GM12878 (cell line): ENCODE results near the gene PPP1R37. TPM values are rescaled to one million over a fixed set of nuclear protein-coding genes. Genes with fewer than 3 reads are reported as not detected.

ENCODE experiments used
- ATAC-seq: fragments of 200-7000 bp; cut with Tn5 transposase; 3 replicates; pipeline ENCODE4 v1.9.1; 2020; ENCODE audit warnings: mild to moderate bottlenecking, moderate library complexity
- Bru-seq: library from RNA; stranded (reverse); fragments of 400-500 nt; gene quantifications from one replicate; lab custom pipeline; 2021; lab: Mats Ljungman, UMichigan
- BruChase-seq, 2 experiments: library from RNA; stranded (reverse); fragments of 400-500 nt; gene quantifications; one replicate each; lab custom pipeline; 2021; lab: Mats Ljungman, UMichigan
- BruUV-seq: library from RNA; stranded (reverse); fragments of 400-500 nt; replicated peaks from 2 replicates; lab custom pipeline; 2021; lab: Mats Ljungman, UMichigan
- CTCF ChIA-PET: fragments of 300-600 bp; sonication (Branson Sonifier 250); formaldehyde crosslinking; extraction: SDS; loops from one replicate; lab custom pipeline; 2021; ENCODE audit warnings: inconsistent platforms; lab: Yijun Ruan, JAX
- POLR2A ChIA-PET: fragments of 350-600 bp; formaldehyde crosslinking; extraction: SDS; loops from one replicate; lab custom pipeline; 2021; ENCODE audit warnings: inconsistent platforms; lab: Charles Lee
- RAD21 ChIA-PET: fragments of 300-600 bp; sonication (Branson Sonifier 250); formaldehyde crosslinking; loops from one replicate; lab custom pipeline; 2023; ENCODE audit warnings: antibody characterized with exemption; ENCODE audit not compliant: unreplicated experiment; lab: Charles Lee
- SMC1A ChIA-PET: fragments of 300-600 bp; sonication (Branson Sonifier 250); formaldehyde crosslinking; loops from one replicate; lab custom pipeline; 2023; ENCODE audit not compliant: unreplicated experiment, uncharacterized antibody; lab: Charles Lee
- DNase-seq: peaks from one replicate; pipeline ENCODE4 v3.0.0-alpha.2; 2011; ENCODE audit warnings: low read depth, low spot score
- FAIRE-seq: peaks from 3 replicates; lab custom pipeline; 2011; peaks lifted over from hg19 to GRCh38; lab: Jason Lieb, UNC
- H2AFZ ChIP-seq: 2 replicates; pipeline ENCODE4 v1.6.0; 2011; ENCODE audit warnings: low read depth, low read length, control low read depth; ENCODE audit not compliant: control insufficient read depth
- H3K27ac ChIP-seq: 2 replicates; pipeline ENCODE4 v1.5.1; 2011; ENCODE audit warnings: control low read depth; ENCODE audit not compliant: control insufficient read depth, insufficient read depth
- H3K27me3 ChIP-seq, 2 experiments: replicated peaks in 1 of 2; 2 replicates each; pipeline versions ENCODE4 v1.6.0 to v1.6.1; 2011; ENCODE audit warnings: low read length in 1 of 2; ENCODE audit not compliant: control insufficient read depth in 2 of 2, insufficient read depth in 2 of 2
- H3K36me3 ChIP-seq, 2 experiments: 2 replicates each; pipeline ENCODE4 v1.5.1; 2011; ENCODE audit warnings: low read length in 1 of 2; ENCODE audit not compliant: control insufficient read depth in 2 of 2, insufficient read depth in 2 of 2
- H3K4me1 ChIP-seq: 2 replicates; pipeline ENCODE4 v1.6.1; 2011; ENCODE audit warnings: mild to moderate bottlenecking, low read length, moderate library complexity, mixed read lengths; ENCODE audit not compliant: control insufficient read depth, insufficient read depth
- H3K4me2 ChIP-seq: 2 replicates; pipeline ENCODE4 v1.6.0; 2011; ENCODE audit warnings: control low read depth; ENCODE audit not compliant: control insufficient read depth, insufficient read depth
- H3K4me3 ChIP-seq: fragments of 200-600 bp; sonication (generic); 2 replicates; pipeline ENCODE4 v1.5.1; 2016
- H3K79me2 ChIP-seq: 2 replicates; pipeline ENCODE4 v1.6.0; 2011; ENCODE audit warnings: low read length; ENCODE audit not compliant: control insufficient read depth, insufficient read depth
- H3K9ac ChIP-seq: 2 replicates; pipeline ENCODE4 v1.8.0; 2011; ENCODE audit warnings: low read length, control low read depth, mixed read lengths; ENCODE audit not compliant: control insufficient read depth, insufficient read depth
- H3K9me3 ChIP-seq: replicated peaks from 3 replicates; pipeline ENCODE4 v1.5.1; 2011; ENCODE audit warnings: mild to moderate bottlenecking, low read length; ENCODE audit not compliant: control insufficient read depth, insufficient read depth
- H4K20me1 ChIP-seq: 2 replicates; pipeline ENCODE4 v1.6.0; 2011; ENCODE audit not compliant: control insufficient read depth, insufficient read depth
- BCL11A ChIP-seq: IDR thresholded peaks from 2 replicates; pipeline ENCODE4 v1.6.1; 2011; ENCODE audit warnings: low read depth, low read length
- BRCA1 ChIP-seq: IDR thresholded peaks from 2 replicates; pipeline ENCODE4 v1.6.1; 2011; ENCODE audit warnings: low read depth, low read length, improper control_type of control experiment
- CREM ChIP-seq: IDR thresholded peaks from 2 replicates; pipeline ENCODE4 v1.6.1; 2014; ENCODE audit warnings: antibody characterized with exemption, low read depth
- E2F4 ChIP-seq: IDR thresholded peaks from 2 replicates; pipeline ENCODE4 v1.6.1; 2012; ENCODE audit warnings: low read depth, low read length, improper control_type of control experiment
- FOXK2 ChIP-seq: fragments of 450-650 bp; IDR thresholded peaks from 2 replicates; pipeline ENCODE4 v1.6.1; 2017; ENCODE audit warnings: mild to moderate bottlenecking, moderate library complexity
- IKZF2 ChIP-seq, 2 experiments: fragments of 450-650 bp; IDR thresholded peaks; 2 replicates each; pipeline ENCODE4 v1.6.1; 2017; ENCODE audit warnings: mild to moderate bottlenecking in 2 of 2, moderate library complexity in 2 of 2
- LARP7 ChIP-seq: fragments of 450-650 bp; IDR thresholded peaks from 2 replicates; pipeline ENCODE4 v1.6.1; 2017; ENCODE audit warnings: mild to moderate bottlenecking
- MTA2 ChIP-seq: fragments of 450-650 bp; IDR thresholded peaks from 2 replicates; pipeline ENCODE4 v1.6.1; 2016; ENCODE audit warnings: low read depth, mild to moderate bottlenecking, moderate library complexity
- MTA3 ChIP-seq: IDR thresholded peaks from 2 replicates; pipeline ENCODE4 v1.6.1; 2012; ENCODE audit warnings: low read length, inconsistent platforms, borderline replicate concordance
- MXI1 ChIP-seq: fragments of 150-350 bp; IDR thresholded peaks from 2 replicates; pipeline ENCODE4 v1.6.1; 2011; ENCODE audit warnings: low read depth, mild to moderate bottlenecking, inconsistent platforms, low read length, improper control_type of control experiment
- NFIC ChIP-seq: IDR thresholded peaks from 2 replicates; pipeline ENCODE4 v1.6.1; 2012; ENCODE audit warnings: low read depth, mild to moderate bottlenecking, inconsistent platforms, low read length, moderate library complexity
- NR2F1 ChIP-seq: fragments of 450-650 bp; conservative IDR thresholded peaks from 2 replicates; pipeline ENCODE4 v1.6.1; 2017; ENCODE audit warnings: mild to moderate bottlenecking
- POLR2AphosphoS2 ChIP-seq: IDR thresholded peaks from 2 replicates; pipeline ENCODE4 v1.6.1; 2011; ENCODE audit warnings: low read depth, mild to moderate bottlenecking, low read length, improper control_type of control experiment, moderate library complexity
- RAD21 ChIP-seq: IDR thresholded peaks from 2 replicates; pipeline ENCODE4 v1.6.1; 2011; ENCODE audit warnings: mild to moderate bottlenecking, low read depth, low read length, moderate library complexity; ENCODE audit not compliant: insufficient read depth
- SIX5 ChIP-seq: IDR thresholded peaks from 2 replicates; pipeline ENCODE4 v1.6.1; 2011; ENCODE audit warnings: mild to moderate bottlenecking, low read depth, low read length, moderate library complexity; ENCODE audit not compliant: severe bottlenecking
- SREBF1 ChIP-seq: IDR thresholded peaks from 2 replicates; pipeline ENCODE4 v1.6.1; 2012; ENCODE audit warnings: mild to moderate bottlenecking, low read length
- ZBED1 ChIP-seq: IDR thresholded peaks from 2 replicates; pipeline ENCODE4 v1.6.1; 2016; ENCODE audit warnings: borderline replicate concordance
- ZNF207 ChIP-seq: fragments of 450-650 bp; IDR thresholded peaks from 2 replicates; pipeline ENCODE4 v1.6.1; 2014; ENCODE audit warnings: antibody characterized with exemption, mild to moderate bottlenecking, borderline replicate concordance
- ZNF24 ChIP-seq: fragments of 450-650 bp; IDR thresholded peaks from 2 replicates; pipeline ENCODE4 v1.6.1; 2017; ENCODE audit warnings: antibody characterized with exemption, mild to moderate bottlenecking
- WGBS: methylation state at CpG from one replicate; pipeline ENCODE4 v1.1.6; 2016; ENCODE audit warnings: low lambda C conversion rate; ENCODE audit not compliant: insufficient replicate concordance, insufficient coverage; ENCODE audit errors: missing lambda C conversion rate; 5-methylcytosine and 5-hydroxymethylcytosine counted together
- in situ Hi-C: fragments of 300-500 bp; cut with MboI; formaldehyde crosslinking; loops from 9 replicates; pipeline ENCODE4 v1.14.3; 2018; ENCODE audit warnings: mixed read lengths
- intact Hi-C: fragments of 100-400 bp; cut with micrococcal nuclease; formaldehyde crosslinking; loops from one replicate; pipeline ENCODE4 v1.14.2; 2022; ENCODE audit not compliant: unreplicated experiment
- long read RNA-seq, 2 experiments: library from polyadenylated mRNA; unstranded; transcript quantifications; one replicate each; pipeline ENCODE4 v2.0.0, GENCODE V29; 2019 to 2020
- polyA minus RNA-seq, 3 experiments: library from RNA; depleted of rRNA, polyadenylated mRNA; stranded (reverse); fragments of >200 nt; gene quantifications; 2 replicates each; pipeline ENCODE4 v1.2.3, GENCODE V29; 2011
- polyA plus RNA-seq, 11 experiments: library from polyadenylated mRNA; depleted of rRNA in 4 of 11; unstranded in 6 of 11; stranded (reverse) in 5 of 11; fragments of >200 nt; fragmentation: Nextera tagmentation in 4 of 11; fragmentation: Illumina TruSeq in 1 of 11; extraction: Ambion mirVana in 4 of 11; extraction: Trizol in 1 of 11; gene quantifications; 1 replicate in 1 of 11; 2 replicates in 10 of 11; pipeline versions ENCODE4 v1.2.1 to v1.2.3, GENCODE V29; 2011 to 2016; ENCODE audit warnings: inconsistent platforms in 2 of 11, missing spikeins in 2 of 11, low read depth in 1 of 11
- total RNA-seq, 4 experiments: library from RNA; depleted of rRNA in 3 of 4; stranded (reverse); fragments of >200 nt in 3 of 4; fragmentation: Illumina TruSeq in 1 of 4; extraction: Trizol in 1 of 4; gene quantifications; 2 replicates each; pipeline versions ENCODE4 v1.2.1 to v1.2.3, GENCODE V29; 2013 to 2021

The PPP1R37 gene
- 40.0 and 40.4 TPM in 2 replicates for total RNA-seq (2013; cell fraction: nucleolus; rRNA removed)
- 18.3 and 21.3 TPM in 2 replicates for total RNA-seq (2014; rRNA removed)
- total RNA-seq (2014; rRNA removed; fragmentation: Illumina TruSeq; extraction: Trizol), result 4.0 and 5.1 TPM in 2 replicates
- 15.8 and 20.9 TPM in 2 replicates for total RNA-seq (2021)
- polyA plus RNA-seq (2011; ENCODE audit: low read depth), result 2.2 TPM
- polyA plus RNA-seq (2011; rRNA removed), result 5.5 and 9.5 TPM in 2 replicates
- polyA plus RNA-seq (2011; cell fraction: cytosol; rRNA removed), result 10.6 and 16.8 TPM in 2 replicates
- 80.7 and 84.7 TPM in 2 replicates for polyA plus RNA-seq (2011; cell fraction: nucleus; rRNA removed)
- polyA plus RNA-seq (2012), result 9.0 and 17.0 TPM in 2 replicates
- 0.63 and 1.9 TPM in 2 replicates for polyA plus RNA-seq (2014; fragmentation: Illumina TruSeq; extraction: Trizol)
- polyA plus RNA-seq (2014; fragmentation: Nextera tagmentation; extraction: Ambion mirVana), result under 1 TPM in 1 of 2 experiments, not detected in 1; 0.09 TPM
- polyA plus RNA-seq (2014; rRNA removed), result 17.5 and 20.7 TPM in 2 replicates
- 1 to 10 TPM; 2.2 to 4.1 TPM for polyA plus RNA-seq (2016; fragmentation: Nextera tagmentation; extraction: Ambion mirVana)
- 5.9 and 11.1 TPM in 2 replicates for polyA minus RNA-seq (2011; rRNA and poly(A)+ RNA removed)
- polyA minus RNA-seq (2011; cell fraction: cytosol; rRNA and poly(A)+ RNA removed), result 4.5 and 8.8 TPM in 2 replicates
- polyA minus RNA-seq (2011; cell fraction: nucleus; rRNA and poly(A)+ RNA removed), result 12.8 and 20.3 TPM in 2 replicates
- percentile 68 among the genes with signal in this experiment for Bru-seq, nascent RNA
- percentile 83 among the genes with signal in this experiment for BruChase-seq, experiment 1, labeled RNA remaining after a 6-hour chase
- BruChase-seq, experiment 2, labeled RNA remaining after a 2-hour chase, result percentile 77 among the genes with signal in this experiment
- long read RNA-seq, experiment 1, result 0 reads
- long read RNA-seq, experiment 2, result 0 reads

- ChIA-PET POLR2A (interaction anchor here (0.6 to 3.0 kb wide), 11 partner anchors 10 to 156 kb away, joined by 3 to 36 read pairs (median 8); partner anchors contain the start of genes BLOC1S3, GEMIN7 and TRAPPC6A), RAD21 (interaction anchor here (0.6 to 2.2 kb wide), 15 partner anchors 10 to 1430 kb away, joined by 3 to 20 read pairs (median 5); partner anchors contain the start of genes BLOC1S3, GEMIN7 and TRAPPC6A), SMC1A (interaction anchor here (0.6 to 2.8 kb wide), 13 partner anchors 13 to 246 kb away, joined by 3 to 15 read pairs (median 4); partner anchors contain the start of genes CLASRP, GEMIN7 and TRAPPC6A), CTCF (interaction anchor here (1.2 to 3.1 kb wide), 9 partner anchors 9 to 104 kb away, joined by 3 to 14 read pairs (median 12); partner anchors contain the start of genes BLOC1S3, GEMIN7 and TRAPPC6A)
- under 1% methylated on average over 76 of the region's 103 CpGs for WGBS
- ATAC-seq, result peak; percentile 86
- intact Hi-C loops (loop anchor here (2.0 to 10.0 kb wide), 5 partner anchors 14 to 392 kb away; partner anchors contain the start of genes BLOC1S3, GEMIN7 and TRAPPC6A), in situ Hi-C loops (no loop called here)
- H3K4me2 ChIP-seq, result peak within 1 kb of the TSS; percentile 82
- peak within 1 kb of the TSS; percentile 97 for H3K9ac ChIP-seq
- peaks cover 9% of the 10 kb centered on the region for H3K4me1 ChIP-seq
- peak within 1 kb of the TSS; percentile 98 for H3K27ac ChIP-seq
- H4K20me1 ChIP-seq, result no peaks in the 10 kb centered on the region; the same call in 1 of the 2 replicates
- peak within 1 kb of the TSS; percentile 93 for H3K4me3 ChIP-seq
- no peaks in the 10 kb centered on the region for H3K27me3 ChIP-seq
- H3K36me3 ChIP-seq, result peaks cover 8 to 15% of the 10 kb centered on the region in 2 experiments
- peak; percentile 77 for FAIRE-seq
- H3K9me3 ChIP-seq, result peaks cover 2% of the 10 kb centered on the region; the same call in 2 of the 3 replicates
- peak; percentile 77 for DNase-seq
- no TSS peak for BruUV-seq
- H2AFZ ChIP-seq, result peak within 1 kb of the TSS; percentile 99
- peaks cover 50% of the 10 kb centered on the region for H3K79me2 ChIP-seq
- TF ChIP-seq MTA3 (no peak; the same call in 1 of the 2 replicates), NFIC (peak; percentile 43; the same call in 1 of the 2 replicates), ZNF24 (0 out of 2 replicates have a peak, but pooled peaks have one; percentile 50), ZBED1 (no peak), SIX5 (peak; percentile 55), BRCA1 (no peak), SREBF1 (no peak), CREM (peak; percentile 79), FOXK2 (0 out of 2 replicates have a peak, but pooled peaks have one; percentile 34), RAD21 (no peak), IKZF2 (IDR thresholded peaks at IDR 0.05) (peak; percentile 59 to 66; a peak in 2 of 4 replicates), MTA2 (peak; percentile 50; the same call in 1 of the 2 replicates), ZNF207 (peak; percentile 91), E2F4 (0 out of 2 replicates have a peak, but pooled peaks have one; percentile 21), LARP7 (peak; percentile 100), POLR2AphosphoS2 (0 out of 2 replicates have a peak, but pooled peaks have one; percentile 23), MXI1 (peak; percentile 81), BCL11A (no peak), NR2F1 (peak; percentile 65)
Measured at GRCh38 chr19:45092747-45093678, at the start of gene PPP1R37. Gene PPP1R37, plus strand, starts transcription at chr19:45093179. Its CDS starts 147 bp downstream, at chr19:45093326.
